D721Med (cell line): ENCODE measurements around the gene ACTRT2.

Source experiments
- DNase-seq: peaks from one replicate; pipeline ENCODE4 v3.0.0; 2011; ENCODE audit warnings: low spot score; ENCODE audit not compliant: insufficient read length
- FAIRE-seq: peaks from 2 replicates; lab custom pipeline; 2011; peaks lifted over from hg19 to GRCh38; lab: Jason Lieb, UNC
- CTCF ChIP-seq: IDR thresholded peaks from 2 replicates; pipeline ENCODE4 v1.5.1; 2012; ENCODE audit warnings: mild to moderate bottlenecking, control low read depth; ENCODE audit not compliant: insufficient read depth; ENCODE audit errors: missing control alignments

Gene ACTRT2

GRCh38 chr1:3060601-3061551 is 39.6 kb downstream of the ACTRT2 start:
- no peak for TF ChIP-seq CTCF
- no peak for DNase-seq
- no peak for FAIRE-seq

DNA sequence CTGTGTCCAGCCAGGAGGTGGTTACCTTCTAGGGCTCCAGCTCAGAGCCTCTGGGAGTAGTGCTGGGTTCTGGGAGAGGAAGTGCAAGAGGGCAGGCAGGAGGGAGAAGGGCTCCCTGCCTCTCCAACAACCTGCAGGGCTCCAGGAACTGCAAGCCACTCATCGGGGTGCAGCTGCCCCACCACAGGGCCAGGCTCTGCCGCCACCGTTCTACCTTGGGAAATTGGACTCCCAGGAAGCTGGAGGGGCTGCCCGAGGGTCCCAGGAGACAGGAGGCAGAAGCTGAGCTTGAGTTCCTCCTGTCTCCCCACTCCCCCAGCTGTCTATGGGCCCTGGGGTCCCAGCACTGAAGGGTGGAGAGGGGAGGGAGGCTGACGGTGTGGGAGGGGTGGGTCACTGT is 40.3 kb downstream of the ACTRT2 start:
- no peak for FAIRE-seq
- no peak for TF ChIP-seq CTCF
- no peak for DNase-seq

GRCh38 chr1:3061981-3062615 is 40.8 kb downstream of the ACTRT2 start:
- DNase-seq (no peak), FAIRE-seq (no peak)
- no peak for TF ChIP-seq CTCF

GRCh38 chr1:3062616-3063378 is 41.5 kb downstream of the ACTRT2 start:
- DNase-seq (no peak), FAIRE-seq (no peak)
- no peak for TF ChIP-seq CTCF

DNA sequence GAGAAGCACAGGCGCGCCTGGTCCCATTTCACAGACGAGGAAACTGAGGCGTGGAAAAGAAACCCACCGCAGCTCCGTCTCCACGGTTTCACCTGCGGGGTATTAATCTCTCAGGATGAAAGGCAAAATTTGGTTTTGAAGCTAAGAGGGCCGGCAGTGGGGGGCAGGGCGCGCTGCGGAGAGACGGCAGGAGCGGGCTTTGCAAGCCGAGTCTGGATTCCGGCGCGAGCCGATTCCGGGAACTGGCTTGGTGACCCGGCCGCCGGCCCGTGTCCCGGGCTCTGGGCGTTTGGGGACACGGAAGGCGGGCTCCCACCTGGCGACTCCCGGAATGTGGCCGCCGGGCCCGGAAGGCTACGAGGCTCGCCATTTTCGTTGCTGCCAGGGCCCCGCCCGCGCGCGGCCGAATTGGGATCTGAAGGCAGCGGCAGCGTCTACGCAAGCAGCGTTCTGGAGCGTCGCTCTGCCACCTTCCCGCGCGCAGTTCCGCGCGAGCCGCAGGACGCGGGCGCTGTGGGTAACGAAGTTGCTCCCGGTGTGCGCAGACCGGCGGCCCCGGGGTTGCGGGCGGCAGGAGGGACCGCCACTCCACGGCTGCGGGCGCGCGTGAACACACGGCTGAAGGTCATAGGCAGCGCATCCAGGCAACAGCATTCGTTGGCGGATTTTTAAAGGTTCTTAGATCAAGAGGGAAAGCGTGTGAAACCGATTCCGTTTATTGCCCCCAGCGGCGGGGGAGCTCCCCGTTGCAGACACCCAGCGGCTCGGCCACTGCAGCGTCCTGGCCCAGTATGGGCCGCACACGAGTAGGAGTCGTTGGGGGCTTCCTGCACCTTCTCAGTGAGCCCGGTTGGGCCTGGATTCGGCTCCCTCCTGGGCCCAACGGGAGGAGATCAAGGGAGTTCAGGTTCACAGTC is 42.4 kb downstream of the ACTRT2 start:
- FAIRE-seq (no peak), DNase-seq (no peak)
- TF ChIP-seq CTCF: no peak

- FAIRE-seq: no peak
- no peak for TF ChIP-seq CTCF
Measured at GRCh38 chr1:3064296-3064850, 43.1 kb downstream of the ACTRT2 start.

More at GRCh38 chr1:3064296-3064850, 43.1 kb downstream of the ACTRT2 start:
- DNase-seq: no peak
